ENCODE data around the gene NSG1. TPM values are rescaled to one million over a fixed set of nuclear protein-coding genes. Genes with fewer than 3 reads are reported as not detected.
A peak's percentile ranks its signal among the peaks of the same experiment; 100 is the strongest.

The NSG1 gene
- polyA plus RNA-seq, 1 of the 3 experiments (the other 2 are of a cell fraction): 11.4 TPM

GRCh38 chr4:4455210-4455865 lies 68.4 kb downstream of the NSG1 start:
- Histone ChIP-seq H3K27ac (ENCODE audit: low read depth in 2 of 2, low read length in 1 of 2) (peak overlapping the region; percentile 13 to 77; a peak in 3 of 4 replicates), H3K79me2 (ENCODE audit: insufficient read depth) (no peaks in the 10 kb centered on the region), H3K9me2 (no peaks in the 10 kb centered on the region), H3K9ac (no peak overlapping the region), H3K4me1 (ENCODE audit: control insufficient read depth in 1 of 2, insufficient read depth in 2 of 2, low read depth in 1 of 2, low read length in 1 of 2) (peaks cover 9 to 32% of the 10 kb centered on the region in 2 experiments), H3K4me3 (ENCODE audit: low read depth in 2 of 2, low read length in 1 of 2) (no peak overlapping the region), H3K36me3 (replicated peaks in 1 of 2; ENCODE audit: control insufficient read depth in 1 of 2, insufficient read depth in 2 of 2, low read length in 1 of 2) (peaks cover 25 to 29% of the 10 kb centered on the region in 2 experiments), H3K4me2 (no peak overlapping the region), H3K9me3 (no peaks in the 10 kb centered on the region), H3K27me3 (ENCODE audit: insufficient read depth) (no peaks in the 10 kb centered on the region), H3F3A (replicated peaks; ENCODE audit: insufficient read depth) (peaks cover 17% of the 10 kb centered on the region), H2AFZ (ENCODE audit: low read depth) (no peak overlapping the region), H4K20me1 (ENCODE audit: insufficient read depth) (no peaks in the 10 kb centered on the region)
- TF ChIP-seq USF2 (IDR thresholded peaks at IDR 0.05; ENCODE audit: borderline replicate concordance, low read depth, low read length) (no peak), NFIC (IDR thresholded peaks at IDR 0.05; ENCODE audit: borderline replicate concordance) (no peak), MXI1 (IDR thresholded peaks at IDR 0.05; ENCODE audit: low read depth, low read length) (peak; percentile 72), SMC3 (IDR thresholded peaks at IDR 0.05; ENCODE audit: low read depth, low read length) (no peak), MAX (IDR thresholded peaks at IDR 0.05; ENCODE audit: low read depth) (no peak), JUND (IDR thresholded peaks at IDR 0.05) (no peak), POLR2AphosphoS5 (IDR thresholded peaks at IDR 0.05; ENCODE audit: low read depth, low read length) (peak; percentile 50; the same call in 1 of the 2 replicates), MEF2A (IDR thresholded peaks at IDR 0.05; ENCODE audit: borderline replicate concordance, low read depth) (no peak), TCF12 (IDR thresholded peaks at IDR 0.05) (peak; percentile 85), FOXJ3 (CRISPR knock-in tag; IDR thresholded peaks at IDR 0.05) (peak; percentile 84; the same call in 1 of the 2 replicates), GABPA (IDR thresholded peaks at IDR 0.05; ENCODE audit: low read depth) (no peak), RAD21 (IDR thresholded peaks at IDR 0.05; ENCODE audit: low read length) (peak; percentile 41), GATA2 (CRISPR knock-in tag; IDR thresholded peaks at IDR 0.05) (peak; percentile 78), CHD2 (IDR thresholded peaks at IDR 0.05; ENCODE audit: low read length, partially characterized antibody) (peak; percentile 81), RXRA (IDR thresholded peaks at IDR 0.05; ENCODE audit: borderline replicate concordance, low read depth) (no peak), NRF1 (IDR thresholded peaks at IDR 0.05; ENCODE audit: low read depth, low read length) (no peak), FOSL2 (IDR thresholded peaks at IDR 0.05; ENCODE audit: borderline replicate concordance, low read depth) (no peak), EP300 (IDR thresholded peaks at IDR 0.05; ENCODE audit: borderline replicate concordance in 1 of 2, low read depth in 1 of 2, low read length in 1 of 2) (peak in 1 of 2 experiments; percentile 97; a peak in 2 of 4 replicates), USF1 (IDR thresholded peaks at IDR 0.05; ENCODE audit: borderline replicate concordance, low read depth) (no peak), SIN3A (IDR thresholded peaks at IDR 0.05; ENCODE audit: borderline replicate concordance, low read depth, low read length) (no peak), RCOR1 (IDR thresholded peaks at IDR 0.05; ENCODE audit: low read length) (peak; percentile 98), PBX3 (IDR thresholded peaks at IDR 0.05) (0 out of 2 replicates have a peak, but pooled peaks have one; percentile 22), RFX5 (IDR thresholded peaks at IDR 0.05; ENCODE audit: low read length) (no peak), EZH2phosphoT487 (IDR thresholded peaks at IDR 0.05; ENCODE audit: borderline replicate concordance, low read depth) (no peak), IRF3 (IDR thresholded peaks at IDR 0.05; ENCODE audit: low read depth, low read length) (no peak), TEAD4 (IDR thresholded peaks at IDR 0.05; ENCODE audit: borderline replicate concordance, insufficient read depth) (no peak), ZBTB33 (IDR thresholded peaks at IDR 0.05; ENCODE audit: borderline replicate concordance, low read depth) (no peak)
- WGBS (ENCODE audit: low lambda C conversion rate): 67% methylated on average over 3 of the region's 5 CpGs
- DNase-seq: peak; percentile 64
- CTCF ChIA-PET: interaction anchor here (1.0 to 2.0 kb wide), 8 partner anchors 10 to 76 kb away, joined by 3 to 6 read pairs (median 4); no protein-coding TSS in a partner anchor
- POLR2A ChIA-PET: interaction anchor here (1.4 kb wide), 1 partner anchor 49 kb away, joined by 9 read pairs; no protein-coding TSS in a partner anchor
